A549 (cell line): ENCODE results near the gene CARS1. TPM values are rescaled to one million over a fixed set of nuclear protein-coding genes. Genes with fewer than 3 reads are reported as not detected.

Experiments
- ATAC-seq, 2 experiments: fragments of 200-7000 bp in 1 of 2; fragments of >200 bp in 1 of 2; cut with Nextera tagmentation in 1 of 2; cut with Tn5 transposase in 1 of 2; 3 replicates each; pipeline versions ENCODE4 v1.8.0 to v1.9.1; 2018 to 2020; ENCODE audit warnings: mild to moderate bottlenecking in 1 of 2, moderate library complexity in 1 of 2
- CTCF ChIA-PET: fragments of 300-600 bp; sonication (Branson Sonifier 250); formaldehyde crosslinking; extraction: SDS; loops from one replicate; lab custom pipeline; 2021; ENCODE audit warnings: antibody characterized with exemption, inconsistent platforms; lab: Yijun Ruan, JAX
- POLR2A ChIA-PET: fragments of 350-600 bp; formaldehyde crosslinking; extraction: SDS; loops from one replicate; lab custom pipeline; 2021; ENCODE audit warnings: antibody characterized with exemption, inconsistent platforms; lab: Yijun Ruan, JAX
- DNase-seq, 2 experiments: peaks; one replicate each; pipeline versions ENCODE4 v3.0.0 to v3.0.0-alpha.2; 2011 to 2016; ENCODE audit warnings: low read depth in 1 of 2, low spot score in 1 of 2
- FAIRE-seq: peaks from 2 replicates; lab custom pipeline; 2011; peaks lifted over from hg19 to GRCh38; lab: Jason Lieb, UNC
- H3K27ac ChIP-seq, 2 experiments: fragments of >200 bp; sonication (Bioruptor Twin); formaldehyde crosslinking; 3 replicates each; pipeline ENCODE4 v1.5.1; 2016 to 2017
- H3K4me1 ChIP-seq: fragments of >200 bp; sonication (Bioruptor Twin); formaldehyde crosslinking; 3 replicates; pipeline ENCODE4 v1.6.1; 2016
- H3K4me2 ChIP-seq: fragments of >200 bp; sonication (Bioruptor Twin); formaldehyde crosslinking; 3 replicates; pipeline ENCODE4 v1.6.1; 2016
- H3K4me3 ChIP-seq: fragments of >200 bp; sonication (Bioruptor Twin); formaldehyde crosslinking; 3 replicates; pipeline ENCODE4 v1.5.1; 2016
- H3K9me3 ChIP-seq: fragments of >200 bp; sonication (Bioruptor Twin); formaldehyde crosslinking; 3 replicates; pipeline ENCODE4 v1.6.1; 2016
- BHLHE40 ChIP-seq: IDR thresholded peaks from 2 replicates; pipeline ENCODE4 v1.6.1; 2012; ENCODE audit warnings: low read depth, low read length, inconsistent platforms
- CTCF ChIP-seq: fragments of >200 bp; sonication (Bioruptor Twin); formaldehyde crosslinking; IDR thresholded peaks from 3 replicates; pipeline ENCODE4 v1.5.1; 2016
- EHMT2 ChIP-seq: fragments of 200-600 bp; sonication (generic); IDR thresholded peaks from 2 replicates; pipeline ENCODE4 v1.6.1; 2016; ENCODE audit warnings: antibody characterized with exemption, low read depth, mild to moderate bottlenecking, moderate library complexity
- EP300 ChIP-seq, 2 experiments: fragments of >200 bp; sonication (Bioruptor Twin); formaldehyde crosslinking; IDR thresholded peaks; 2 replicates in 1 of 2; 3 replicates in 1 of 2; pipeline ENCODE4 v1.6.1; 2016 to 2017
- GATA3 ChIP-seq: IDR thresholded peaks from 2 replicates; pipeline ENCODE4 v1.6.1; 2012; ENCODE audit warnings: borderline replicate concordance
- HES2 ChIP-seq: fragments of >200 bp; sonication (Bioruptor Twin); formaldehyde crosslinking; IDR thresholded peaks from 2 replicates; pipeline ENCODE4 v1.6.1; 2016
- HOXB13 ChIP-seq: fragments of 250-450 bp; sonication (Bioruptor Pico); IDR thresholded peaks from 2 replicates; pipeline ENCODE4 v1.5.0; 2020; ENCODE audit warnings: low read depth, mild to moderate bottlenecking, moderate library complexity
- JUN ChIP-seq, 2 experiments: fragments of >200 bp; sonication (Bioruptor Twin); formaldehyde crosslinking; IDR thresholded peaks; 2 replicates in 1 of 2; 3 replicates in 1 of 2; pipeline ENCODE4 v1.6.1; 2016 to 2017
- KDM5A ChIP-seq: fragments of 200-600 bp; sonication (generic); IDR thresholded peaks from 2 replicates; pipeline ENCODE4 v1.6.1; 2016; ENCODE audit warnings: antibody characterized with exemption, mild to moderate bottlenecking
- MYC ChIP-seq: IDR thresholded peaks from 2 replicates; pipeline ENCODE4 v1.6.1; 2012; ENCODE audit warnings: mild to moderate bottlenecking, inconsistent platforms, low read length, improper control_type of control experiment, borderline replicate concordance
- NPAS2 ChIP-seq: fragments of 250-450 bp; sonication (Bioruptor Pico); IDR thresholded peaks from 2 replicates; pipeline ENCODE4 v1.8.0; 2022; ENCODE audit warnings: mild to moderate bottlenecking, moderate library complexity, borderline replicate concordance
- POLR2A ChIP-seq: IDR thresholded peaks from 2 replicates; pipeline ENCODE4 v1.6.1; 2012; ENCODE audit warnings: mild to moderate bottlenecking, low read length
- POLR2AphosphoS2 ChIP-seq: conservative IDR thresholded peaks from 2 replicates; pipeline ENCODE4 v1.6.1; 2012; ENCODE audit warnings: low read length, improper control_type of control experiment, inconsistent platforms
- RARB ChIP-seq: fragments of 250-450 bp; sonication (Bioruptor Pico); IDR thresholded peaks from 2 replicates; pipeline ENCODE4 v1.8.0; 2021; ENCODE audit warnings: mild to moderate bottlenecking, moderate library complexity
- RCOR1 ChIP-seq: fragments of 150-350 bp; IDR thresholded peaks from 2 replicates; pipeline ENCODE4 v1.6.1; 2014; ENCODE audit warnings: antibody characterized with exemption, low read length, low read depth
- SREBF2 ChIP-seq: fragments of 450-650 bp; IDR thresholded peaks from 2 replicates; pipeline ENCODE4 v1.6.1; 2014; ENCODE audit warnings: mild to moderate bottlenecking, moderate library complexity
- TFCP2L1 ChIP-seq: fragments of 250-450 bp; sonication (Bioruptor Pico); IDR thresholded peaks from 2 replicates; pipeline ENCODE4 v1.5.0; 2021; ENCODE audit warnings: mild to moderate bottlenecking
- ZNF302 ChIP-seq: fragments of 250-450 bp; sonication (Bioruptor Pico); IDR thresholded peaks from 2 replicates; pipeline ENCODE4 v1.9.0; 2021; ENCODE audit warnings: inconsistent platforms, mild to moderate bottlenecking, moderate library complexity
- WGBS: methylation state at CpG from one replicate; pipeline ENCODE4 v1.1.6; 2017; ENCODE audit errors: missing lambda C conversion rate; 5-methylcytosine and 5-hydroxymethylcytosine counted together
- polyA plus RNA-seq, 4 experiments: library from polyadenylated mRNA; depleted of rRNA in 3 of 4; stranded (reverse); fragments of >200 nt; fragmentation: RNase III in 1 of 4; extraction: RNeasy Plus Mini Kit Qiagen cat#74134 plus additional on column Dnase treatment in 1 of 4; gene quantifications; 2 replicates in 3 of 4; 3 replicates in 1 of 4; pipeline ENCODE4 v1.2.3, GENCODE V29; 2011 to 2017
- TF ChIP-seq, protein P1 (sequence below): IDR thresholded peaks from 2 replicates; pipeline ENCODE4 v1.6.1; 2012
- TF ChIP-seq, protein P2 (sequence below): IDR thresholded peaks from 2 replicates; pipeline ENCODE4 v1.6.1; 2012

Gene CARS1
- polyA plus RNA-seq, 2 of the 4 experiments (the other 2 are of a cell fraction) = 52.7 to 130 TPM

DNA sequence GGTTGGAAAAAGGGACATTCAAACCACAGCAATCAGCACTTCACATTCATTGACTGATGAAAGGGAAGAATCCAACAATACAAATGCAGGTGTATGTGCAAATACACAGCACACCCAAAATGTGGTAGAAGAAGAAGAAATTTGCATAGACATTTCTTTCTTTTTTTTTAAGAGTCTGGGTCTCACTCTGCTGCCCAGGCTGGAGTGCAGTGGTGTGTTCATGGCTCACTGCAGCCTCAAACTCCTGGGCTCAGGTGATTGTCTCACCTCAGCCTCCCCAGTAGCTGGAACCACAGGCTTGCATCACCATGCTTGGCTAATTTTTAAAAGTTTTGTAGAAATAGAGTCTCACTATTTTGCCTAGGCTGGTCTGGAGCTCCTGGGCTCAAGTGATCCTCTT is 21.9 kb downstream of the CARS1 start:
- DNase-seq (no peak), FAIRE-seq (no peak), ATAC-seq (no peak)
- no peak overlapping the region for H3K4me3 ChIP-seq
- ChIA-PET POLR2A (no interaction called here), CTCF (interaction anchor here (0.9 to 11.4 kb wide), 8 partner anchors 11 to 106 kb away, joined by 3 to 210 read pairs (median 22); partner anchors contain the start of gene PHLDA2)
- TF ChIP-seq, protein P1, sequence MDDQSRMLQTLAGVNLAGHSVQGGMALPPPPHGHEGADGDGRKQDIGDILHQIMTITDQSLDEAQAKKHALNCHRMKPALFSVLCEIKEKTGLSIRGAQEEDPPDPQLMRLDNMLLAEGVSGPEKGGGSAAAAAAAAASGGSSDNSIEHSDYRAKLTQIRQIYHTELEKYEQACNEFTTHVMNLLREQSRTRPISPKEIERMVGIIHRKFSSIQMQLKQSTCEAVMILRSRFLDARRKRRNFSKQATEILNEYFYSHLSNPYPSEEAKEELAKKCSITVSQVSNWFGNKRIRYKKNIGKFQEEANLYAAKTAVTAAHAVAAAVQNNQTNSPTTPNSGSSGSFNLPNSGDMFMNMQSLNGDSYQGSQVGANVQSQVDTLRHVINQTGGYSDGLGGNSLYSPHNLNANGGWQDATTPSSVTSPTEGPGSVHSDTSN = no peak
- no peak for TF ChIP-seq CTCF
- TF ChIP-seq MYC = no peak
- TF ChIP-seq NPAS2 (CRISPR knock-in tag) = no peak
- no peak for TF ChIP-seq JUN (IDR thresholded peaks at IDR 0.05)
- no peak for TF ChIP-seq RARB (CRISPR knock-in tag)
- no peaks in the 10 kb centered on the region for H3K9me3 ChIP-seq
- H3K4me2 ChIP-seq = no peak overlapping the region
- no peak overlapping the region for H3K27ac ChIP-seq
- H3K4me1 ChIP-seq = no peaks in the 10 kb centered on the region

- Histone ChIP-seq H3K4me1 (no peaks in the 10 kb centered on the region), H3K4me2 (no peak overlapping the region), H3K27ac (no peak overlapping the region)
- no peak for ATAC-seq
- CTCF ChIA-PET = interaction anchor here (2.8 kb wide), 1 partner anchor 61 kb away, joined by 11 read pairs; no protein-coding TSS in a partner anchor
- POLR2A ChIA-PET = no interaction called here
- no peak for TF ChIP-seq RARB (CRISPR knock-in tag)
- TF ChIP-seq GATA3 = no peak
- no peak for TF ChIP-seq KDM5A
- TF ChIP-seq, protein P1 = no peak
- no peak for TF ChIP-seq SREBF2
- no peak for TF ChIP-seq TFCP2L1 (CRISPR knock-in tag)
- no peak for TF ChIP-seq ZNF302 (CRISPR knock-in tag)
- no peak for TF ChIP-seq EHMT2
- no peak for TF ChIP-seq POLR2AphosphoS2
- no peak for TF ChIP-seq EP300 (IDR thresholded peaks at IDR 0.05)
- no peak for TF ChIP-seq BHLHE40
- TF ChIP-seq, protein P2, sequence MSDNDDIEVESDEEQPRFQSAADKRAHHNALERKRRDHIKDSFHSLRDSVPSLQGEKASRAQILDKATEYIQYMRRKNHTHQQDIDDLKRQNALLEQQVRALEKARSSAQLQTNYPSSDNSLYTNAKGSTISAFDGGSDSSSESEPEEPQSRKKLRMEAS = no peak
- no peak for TF ChIP-seq POLR2A
- TF ChIP-seq HES2 = no peak
- TF ChIP-seq RCOR1 = no peak
- TF ChIP-seq HOXB13 = no peak
- TF ChIP-seq, all 56 proteins: peak for 0
- no peak for DNase-seq
- WGBS = 95% methylated on average over 17 of the region's 18 CpGs
- Histone ChIP-seq H3K9me3 (no peaks in the 10 kb centered on the region), H3K4me3 (no peak overlapping the region)
- FAIRE-seq = no peak
Observed at GRCh38 chr11:3030289-3031070, 26.7 kb downstream of the CARS1 start.
